Ureter (tissue), 1 donor: ENCODE data around the gene SYNGR2. TPM values are rescaled to one million over a fixed set of nuclear protein-coding genes. Genes with fewer than 3 reads are reported as not detected.

Experiments
- DNase-seq: peaks from one replicate; pipeline ENCODE4 v3.0.0-alpha.2; 2020; ENCODE audit warnings: low spot score
- total RNA-seq: library from RNA; stranded (reverse); gene quantifications from one replicate; pipeline ENCODE4 v1.2.4, GENCODE V29; 2023
- donor health status: DM: yes; HTN: yes; CAD: no.

Gene SYNGR2
- total RNA-seq, 1 donor from 2014 or later, result 119 TPM

- DNase-seq, result no peak
Measured at GRCh38 chr17:78202666-78203065, 34.3 kb downstream of the SYNGR2 start.

- no peak for DNase-seq
Measured at GRCh38 chr17:78204387-78205123, 36.2 kb downstream of the SYNGR2 start.

GRCh38 chr17:78205124-78205775 is 36.9 kb downstream of the SYNGR2 start:
- DNase-seq, result no peak

- DNase-seq, result no peak
Measured at GRCh38 chr17:78206298-78206697, 37.9 kb downstream of the SYNGR2 start.

DNA sequence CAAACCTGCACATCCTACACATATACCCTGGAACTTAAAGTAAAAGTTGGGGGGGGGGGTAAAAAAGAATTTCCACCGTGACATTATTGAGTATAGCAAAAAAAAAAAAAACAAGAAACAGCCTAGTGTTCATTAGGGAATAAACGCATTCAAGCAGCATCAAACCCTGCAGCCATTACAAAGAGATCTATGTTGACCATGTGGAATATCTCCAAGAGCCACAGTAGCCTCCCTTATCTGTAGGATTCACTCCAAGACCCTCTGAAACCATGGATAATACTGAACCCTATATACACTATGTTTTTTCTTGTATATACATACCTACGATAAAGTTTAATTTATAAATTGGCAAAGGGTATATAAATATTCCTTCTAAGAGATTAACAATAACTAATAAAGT is 40.1 kb downstream of the SYNGR2 start:
- DNase-seq, result no peak

GRCh38 chr17:78210111-78210510 is 41.7 kb downstream of the SYNGR2 start:
- DNase-seq, result no peak

- DNase-seq, result no peak
Measured at GRCh38 chr17:78211032-78211431, 42.7 kb downstream of the SYNGR2 start.

GRCh38 chr17:78214016-78214705 is 45.8 kb downstream of the SYNGR2 start, which contains the start of gene BIRC5:
Gene BIRC5, plus strand, starts transcription at chr17:78214253. Its CDS starts 64 bp downstream, at chr17:78214317.
- peak; percentile 87 for DNase-seq

GRCh38 chr17:78214706-78215061 is 46.3 kb downstream of the SYNGR2 start:
- no peak for DNase-seq

DNA sequence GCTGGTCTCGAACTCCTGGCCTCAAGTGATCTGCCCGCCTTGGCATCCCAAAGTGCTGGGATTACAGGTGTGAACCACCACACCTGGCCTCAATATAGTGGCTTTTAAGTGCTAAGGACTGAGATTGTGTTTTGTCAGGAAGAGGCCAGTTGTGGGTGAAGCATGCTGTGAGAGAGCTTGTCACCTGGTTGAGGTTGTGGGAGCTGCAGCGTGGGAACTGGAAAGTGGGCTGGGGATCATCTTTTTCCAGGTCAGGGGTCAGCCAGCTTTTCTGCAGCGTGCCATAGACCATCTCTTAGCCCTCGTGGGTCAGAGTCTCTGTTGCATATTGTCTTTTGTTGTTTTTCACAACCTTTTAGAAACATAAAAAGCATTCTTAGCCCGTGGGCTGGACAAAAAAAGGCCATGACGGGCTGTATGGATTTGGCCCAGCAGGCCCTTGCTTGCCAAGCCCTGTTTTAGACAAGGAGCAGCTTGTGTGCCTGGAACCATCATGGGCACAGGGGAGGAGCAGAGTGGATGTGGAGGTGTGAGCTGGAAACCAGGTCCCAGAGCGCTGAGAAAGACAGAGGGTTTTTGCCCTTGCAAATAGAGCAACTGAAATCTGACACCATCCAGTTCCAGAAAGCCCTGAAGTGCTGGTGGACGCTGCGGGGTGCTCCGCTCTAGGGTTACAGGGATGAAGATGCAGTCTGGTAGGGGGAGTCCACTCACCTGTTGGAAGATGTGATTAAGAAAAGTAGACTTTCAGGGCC is 51.2 kb downstream of the SYNGR2 start:
- DNase-seq, result no peak

Other genes starting within 250 kb of the SYNGR2 start
- gene TNRC6C, start 209.9 kb upstream of the SYNGR2 start, total RNA-seq, result 36.7 TPM
- gene TMC6, start 39.8 kb upstream of the SYNGR2 start, total RNA-seq, result 151 TPM
- 18.2 TPM for gene TMC8, start 37.8 kb upstream of the SYNGR2 start, total RNA-seq
- gene C17orf99, start 22.2 kb upstream of the SYNGR2 start, total RNA-seq, result 0.21 TPM
- 1.2 TPM for gene TK1, start 18.5 kb downstream of the SYNGR2 start, total RNA-seq
- gene AFMID, start 18.8 kb downstream of the SYNGR2 start, total RNA-seq, result 48.5 TPM
- 2.0 TPM for gene BIRC5, start 45.7 kb downstream of the SYNGR2 start, total RNA-seq
- gene TMEM235, start 63.0 kb downstream of the SYNGR2 start, total RNA-seq, result not detected
- gene SOCS3, start 191.5 kb downstream of the SYNGR2 start, total RNA-seq, result 66.1 TPM
- 73.2 TPM for gene PGS1, start 210.1 kb downstream of the SYNGR2 start, total RNA-seq